ENCODE data around the gene DNLZ. TPM values are rescaled to one million over a fixed set of nuclear protein-coding genes. Genes with fewer than 3 reads are reported as not detected.
"Not testable (repeated sequence)": the region's sequence is repeated elsewhere in the genome, so short reads cannot be mapped to it uniquely, and the experiment has no call there.

The DNLZ gene
- total and polyA plus RNA-seq, 10 donors: 15.8 to 29.8 (median 22.3) TPM

DNA sequence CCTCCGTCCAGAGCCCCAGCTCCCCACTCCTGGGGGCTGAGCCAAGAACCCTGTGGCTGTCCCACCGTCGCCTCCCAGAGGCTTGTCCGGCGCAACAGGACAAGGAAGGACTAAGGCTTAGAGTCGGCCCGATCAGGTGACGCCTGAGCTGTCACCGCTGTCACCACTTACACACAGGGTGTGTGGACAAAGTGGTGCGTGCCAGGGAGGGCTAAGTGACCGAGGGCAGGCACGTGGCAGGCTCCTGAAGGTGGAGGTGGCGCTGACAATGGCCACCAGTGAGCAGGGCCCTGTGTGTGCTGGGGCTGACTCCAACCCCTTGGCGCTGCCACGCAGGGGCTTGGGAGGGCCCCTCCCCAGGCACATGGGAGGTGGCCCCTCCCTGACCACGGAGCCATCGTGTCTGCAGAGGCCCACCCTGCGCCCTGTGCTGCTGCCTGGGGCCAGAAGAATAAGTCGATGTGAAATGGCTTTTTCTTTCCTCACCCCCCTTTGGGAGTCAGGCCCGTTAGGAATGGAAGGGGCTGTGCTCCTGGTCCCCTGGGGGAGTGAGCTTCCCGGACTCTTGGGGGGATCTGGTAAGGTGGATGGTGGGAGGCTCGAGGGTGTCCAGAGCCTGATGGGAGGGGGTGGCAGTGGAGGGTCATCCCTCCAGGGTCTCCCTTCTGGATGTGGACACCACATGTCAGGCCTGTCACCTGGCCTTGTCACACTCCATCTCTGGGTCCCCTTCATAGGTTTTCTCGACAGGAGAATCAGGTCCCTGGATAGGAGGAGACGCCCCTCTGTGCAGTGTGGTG is 38.8 kb downstream of the DNLZ start:
- Histone ChIP-seq H3K27me3 (replicated peaks in 1 of 7) (peaks cover 0 to 52% (median 12%) of the 10 kb centered on the region in 7 donors), H3K9me3 (no peaks in the 10 kb centered on the region), H3K4me1 (peaks cover 13 to 38% (median 30%) of the 10 kb centered on the region in 6 donors), H3K27ac (peak overlapping the region in 1 of 8 donors; percentile 79), H3K4me3 (no peak overlapping the region), H3K36me3 (no peaks in the 10 kb centered on the region)
- TF ChIP-seq CTCF (IDR thresholded peaks at IDR 0.05 in 8 of 11, conservative IDR thresholded peaks at IDR 0.05 in 3 of 11) (no peak), POLR2A (IDR thresholded peaks at IDR 0.05) (no peak), POLR2AphosphoS5 (IDR thresholded peaks at IDR 0.05) (no peak)
- intact Hi-C loops (cut with DNase I; ENCODE audit: low total_unique reads): no loop called here
- 71 to 88% (median 77%) methylated on average over 13 to 24 of the region's 24 CpGs for WGBS, 5 donors
- DNase-seq: no peak

GRCh38 chr9:136323371-136323789 is 40.2 kb downstream of the DNLZ start:
- no peak for DNase-seq
- WGBS, 5 donors: 60 to 78% (median 65%) methylated on average over 9 to 17 of the region's 17 CpGs
- intact Hi-C loops (cut with DNase I; ENCODE audit: low total_unique reads): no loop called here
- Histone ChIP-seq H3K27ac (no peak overlapping the region), H3K9me3 (no peaks in the 10 kb centered on the region), H3K4me3 (no peak overlapping the region), H3K36me3 (no peaks in the 10 kb centered on the region), H3K4me1 (peaks cover 9 to 32% (median 21%) of the 10 kb centered on the region in 6 donors), H3K27me3 (replicated peaks in 1 of 7) (peaks cover 0 to 40% (median 12%) of the 10 kb centered on the region in 7 donors)
- TF ChIP-seq POLR2AphosphoS5 (IDR thresholded peaks at IDR 0.05): no peak
- no peak for TF ChIP-seq POLR2A (IDR thresholded peaks at IDR 0.05)
- no peak for TF ChIP-seq CTCF (IDR thresholded peaks at IDR 0.05 in 8 of 11, conservative IDR thresholded peaks at IDR 0.05 in 3 of 11)

DNA sequence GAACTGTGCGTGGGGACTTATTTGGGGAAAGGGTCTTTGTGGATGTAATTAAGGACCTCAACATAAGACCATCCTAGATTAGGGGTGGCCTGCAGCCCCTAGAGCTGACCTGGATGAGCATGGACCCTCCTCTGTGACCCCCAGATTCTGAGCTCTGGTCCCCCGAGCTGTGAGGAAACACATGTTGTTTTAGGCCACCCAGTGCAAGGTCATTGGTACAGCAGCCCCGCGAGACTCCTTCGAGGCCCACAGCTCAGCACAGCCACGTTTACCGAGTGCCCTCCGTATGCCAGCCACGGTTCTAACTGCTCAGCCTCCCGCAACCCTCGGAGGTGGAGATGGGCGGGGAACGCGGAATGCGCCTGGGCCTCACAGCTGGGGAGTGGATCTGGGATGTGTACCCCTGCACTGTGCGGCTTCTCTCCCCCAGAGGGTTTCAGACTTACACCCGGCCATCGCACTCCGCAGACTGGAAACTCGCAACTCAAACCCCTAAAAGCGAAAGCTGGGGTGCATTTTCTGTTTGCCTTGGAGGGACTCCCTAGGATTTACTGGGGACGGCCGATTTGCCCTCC is 40.7 kb downstream of the DNLZ start:
- no peak overlapping the region for H3K27ac ChIP-seq
- no peak for DNase-seq
- peaks cover 0 to 35% (median 7%) of the 10 kb centered on the region in 7 donors for H3K27me3 ChIP-seq (replicated peaks in 1 of 7)
- no peak overlapping the region for H3K4me3 ChIP-seq
- TF ChIP-seq CTCF (IDR thresholded peaks at IDR 0.05 in 8 of 11, conservative IDR thresholded peaks at IDR 0.05 in 3 of 11): no peak
- no peak for TF ChIP-seq POLR2AphosphoS5 (IDR thresholded peaks at IDR 0.05)
- TF ChIP-seq POLR2A (IDR thresholded peaks at IDR 0.05): no peak
- intact Hi-C loops (cut with DNase I; ENCODE audit: low total_unique reads): no loop called here
- no peaks in the 10 kb centered on the region for H3K36me3 ChIP-seq
- H3K9me3 ChIP-seq: no peaks in the 10 kb centered on the region
- WGBS, 5 donors: 65 to 85% (median 75%) methylated on average over 13 to 23 of the region's 23 CpGs
- H3K4me1 ChIP-seq: peaks cover 6 to 32% (median 16%) of the 10 kb centered on the region in 6 donors

DNA sequence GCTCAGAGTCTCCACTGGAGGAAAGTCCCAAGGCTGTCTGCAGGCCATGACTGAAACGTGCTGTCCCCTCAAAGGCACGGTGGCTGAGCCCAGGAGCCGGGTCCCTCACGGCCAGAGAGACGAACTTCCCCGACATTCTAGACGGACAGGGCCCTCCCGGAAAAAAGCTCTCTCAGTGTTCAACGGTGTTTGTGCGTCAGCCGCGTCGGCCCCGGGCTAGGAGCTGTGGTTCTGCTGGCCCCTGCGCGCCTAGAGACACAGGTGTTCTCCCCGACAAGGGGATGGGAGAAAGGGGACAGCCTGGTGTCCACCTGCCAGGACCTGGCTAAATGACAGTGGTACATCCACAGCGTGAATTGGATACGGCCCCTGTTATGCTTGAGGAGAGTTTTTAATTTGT is 42.0 kb downstream of the DNLZ start:
- 86 to 96% (median 90%) methylated on average over 10 to 19 of the region's 19 CpGs for WGBS, 5 donors
- intact Hi-C loops (cut with DNase I; ENCODE audit: low total_unique reads): no loop called here

GRCh38 chr9:136320972-136321371 is 42.6 kb downstream of the DNLZ start:
- H3K36me3 ChIP-seq; H3K4me3 ChIP-seq; H3K9me3 ChIP-seq; H3K27ac ChIP-seq; intact Hi-C loops (cut with DNase I; ENCODE audit: low total_unique reads); DNase-seq: not testable (repeated sequence)
- peaks cover 0 to 16% (median 0%) of the 10 kb centered on the region in 7 donors for H3K27me3 ChIP-seq (replicated peaks in 1 of 7)
- peaks cover 0 to 28% (median 1%) of the 10 kb centered on the region in 6 donors for H3K4me1 ChIP-seq

More for the DNA sequence above, 42.0 kb downstream of the DNLZ start:
- H3K27ac ChIP-seq: no peak overlapping the region
- H3K9me3 ChIP-seq: no peaks in the 10 kb centered on the region
- no peak for DNase-seq
- H3K27me3 ChIP-seq (replicated peaks in 1 of 7): peaks cover 0 to 22% (median 0%) of the 10 kb centered on the region in 7 donors
- H3K4me3 ChIP-seq: no peak overlapping the region
- no peak for TF ChIP-seq CTCF (IDR thresholded peaks at IDR 0.05 in 8 of 11, conservative IDR thresholded peaks at IDR 0.05 in 3 of 11)
- no peak for TF ChIP-seq POLR2A (IDR thresholded peaks at IDR 0.05)
- TF ChIP-seq POLR2AphosphoS5 (IDR thresholded peaks at IDR 0.05): no peak
- H3K4me1 ChIP-seq: peaks cover 1 to 34% (median 7%) of the 10 kb centered on the region in 6 donors
- no peaks in the 10 kb centered on the region for H3K36me3 ChIP-seq

GRCh38 chr9:136319955-136320354 is 43.6 kb downstream of the DNLZ start:
- H3K36me3 ChIP-seq; H3K27me3 ChIP-seq (replicated peaks in 1 of 7); DNase-seq: not testable (repeated sequence)

More at GRCh38 chr9:136319955-136320354, 43.6 kb downstream of the DNLZ start:
- 88 to 94% (median 92%) methylated on average over 3 of the region's 3 CpGs for WGBS, 5 donors
- intact Hi-C loops (cut with DNase I; ENCODE audit: low total_unique reads); H3K27ac ChIP-seq; H3K4me3 ChIP-seq: not testable (repeated sequence)
- Histone ChIP-seq H3K4me1 (peaks cover 0 to 23% (median 0%) of the 10 kb centered on the region in 6 donors), H3K9me3 (peaks cover 0 to 14% (median 4%) of the 10 kb centered on the region in 8 donors)

Measured in spleen (tissue), 11 donors.